Progenitor cell of endocrine pancreas (in vitro differentiated cells): Measurements from ENCODE around the gene EYA4. TPM values are rescaled to one million over a fixed set of nuclear protein-coding genes. Genes with fewer than 3 reads are reported as not detected.

Source experiments
- DNase-seq: peaks from one replicate; pipeline ENCODE4 v3.0.0; 2021; ENCODE audit warnings: low spot score; ENCODE audit not compliant: unreplicated experiment
- H3K27ac Mint-ChIP-seq: 2 replicates; pipeline ENCODE4 v1.8.0; 2021; ENCODE audit warnings: mild to moderate bottlenecking, moderate library complexity, mixed read lengths
- H3K27me3 Mint-ChIP-seq: 2 replicates; pipeline ENCODE4 v1.8.0; 2021; ENCODE audit warnings: mixed read lengths
- H3K36me3 Mint-ChIP-seq: 2 replicates; pipeline ENCODE4 v1.8.0; 2022; ENCODE audit warnings: mixed read lengths; ENCODE audit not compliant: insufficient read depth
- H3K4me1 Mint-ChIP-seq: 2 replicates; pipeline ENCODE4 v1.8.0; 2021; ENCODE audit warnings: low read depth, mixed read lengths
- H3K4me3 Mint-ChIP-seq: 2 replicates; pipeline ENCODE4 v1.8.0; 2021; ENCODE audit warnings: low read depth, mild to moderate bottlenecking, moderate library complexity, mixed read lengths
- H3K9me3 Mint-ChIP-seq: 2 replicates; pipeline ENCODE4 v1.8.0; 2021; ENCODE audit warnings: low read depth, mixed read lengths
- total RNA-seq: library from RNA; stranded (reverse); gene quantifications from 2 replicates; pipeline ENCODE4 v1.2.1, GENCODE V29; 2021
- TF ChIP-seq, protein P1 (sequence below): fragments of 200-600 bp; sonication (generic); IDR thresholded peaks from one replicate; pipeline ENCODE4 v1.5.0; 2021; ENCODE audit warnings: antibody characterized with exemption, mild to moderate bottlenecking; ENCODE audit not compliant: unreplicated experiment

The EYA4 gene
- total RNA-seq, 1 donor from 2014 or later = 0.41 TPM

DNA sequence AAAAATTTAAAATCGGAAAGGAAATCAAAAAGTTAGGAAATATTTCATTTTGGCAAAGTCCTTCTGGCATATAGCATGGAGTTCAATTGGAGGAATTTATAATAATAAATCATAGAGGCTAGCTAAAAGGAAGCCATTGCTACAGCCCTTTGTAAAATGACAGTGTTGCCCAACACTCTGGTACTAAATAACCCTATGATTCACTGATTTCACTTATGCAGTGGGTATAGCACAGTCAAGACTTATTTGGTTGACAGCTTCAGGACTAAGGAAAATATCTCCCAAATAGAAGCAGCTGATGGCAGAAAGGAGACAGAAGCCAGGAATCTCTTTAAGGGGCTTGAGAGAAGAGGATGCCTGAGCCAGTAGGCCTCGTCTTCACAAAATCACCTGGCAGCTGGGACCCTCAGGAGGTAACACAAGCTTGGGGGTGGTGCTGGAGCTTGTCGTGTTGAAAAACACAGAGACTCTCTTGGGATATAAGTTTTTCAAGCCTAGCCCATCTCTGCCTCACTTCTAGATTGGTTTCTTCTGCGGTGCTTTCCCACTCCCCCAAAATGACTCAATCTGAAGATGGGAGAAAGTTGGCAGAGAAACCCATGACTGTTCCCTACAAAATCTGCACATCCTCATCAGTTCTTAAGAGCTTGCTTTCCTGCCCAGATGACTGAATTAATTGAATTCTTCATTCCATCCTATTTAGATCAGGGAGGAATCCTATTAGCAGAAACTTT is 38.4 kb upstream of the EYA4 start:
- Mint-ChIP-seq H3K4me1 (no peaks in the 10 kb centered on the region), H3K9me3 (no peaks in the 10 kb centered on the region), H3K4me3 (no peak overlapping the region), H3K36me3 (no peaks in the 10 kb centered on the region), H3K27ac (no peak overlapping the region), H3K27me3 (peaks cover 5% of the 10 kb centered on the region)
- no peak for DNase-seq
- TF ChIP-seq, protein P1, sequence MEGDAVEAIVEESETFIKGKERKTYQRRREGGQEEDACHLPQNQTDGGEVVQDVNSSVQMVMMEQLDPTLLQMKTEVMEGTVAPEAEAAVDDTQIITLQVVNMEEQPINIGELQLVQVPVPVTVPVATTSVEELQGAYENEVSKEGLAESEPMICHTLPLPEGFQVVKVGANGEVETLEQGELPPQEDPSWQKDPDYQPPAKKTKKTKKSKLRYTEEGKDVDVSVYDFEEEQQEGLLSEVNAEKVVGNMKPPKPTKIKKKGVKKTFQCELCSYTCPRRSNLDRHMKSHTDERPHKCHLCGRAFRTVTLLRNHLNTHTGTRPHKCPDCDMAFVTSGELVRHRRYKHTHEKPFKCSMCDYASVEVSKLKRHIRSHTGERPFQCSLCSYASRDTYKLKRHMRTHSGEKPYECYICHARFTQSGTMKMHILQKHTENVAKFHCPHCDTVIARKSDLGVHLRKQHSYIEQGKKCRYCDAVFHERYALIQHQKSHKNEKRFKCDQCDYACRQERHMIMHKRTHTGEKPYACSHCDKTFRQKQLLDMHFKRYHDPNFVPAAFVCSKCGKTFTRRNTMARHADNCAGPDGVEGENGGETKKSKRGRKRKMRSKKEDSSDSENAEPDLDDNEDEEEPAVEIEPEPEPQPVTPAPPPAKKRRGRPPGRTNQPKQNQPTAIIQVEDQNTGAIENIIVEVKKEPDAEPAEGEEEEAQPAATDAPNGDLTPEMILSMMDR = no peak

DNA sequence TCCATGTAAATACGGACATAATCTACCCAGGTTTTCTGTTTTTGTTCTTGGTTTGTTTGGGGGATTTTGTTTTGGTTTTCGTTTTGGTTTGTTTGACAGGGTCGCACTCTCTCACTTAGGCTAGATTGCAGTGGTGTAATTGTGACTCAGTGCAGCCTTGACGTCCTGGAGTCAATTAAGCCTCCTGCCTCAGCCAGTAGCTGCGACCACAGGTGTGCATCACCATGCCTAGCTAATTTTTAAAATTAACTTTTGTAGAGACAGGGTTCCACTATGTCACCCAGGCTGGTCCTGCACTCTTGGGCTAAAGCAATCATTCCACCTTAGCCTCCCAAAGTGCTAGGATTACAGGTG is 37.8 kb upstream of the EYA4 start:
- no peak overlapping the region for H3K27ac Mint-ChIP-seq
- no peak for DNase-seq
- H3K4me3 Mint-ChIP-seq = no peak overlapping the region
- no peaks in the 10 kb centered on the region for H3K36me3 Mint-ChIP-seq
- TF ChIP-seq, protein P1 = no peak
- no peaks in the 10 kb centered on the region for H3K9me3 Mint-ChIP-seq
- no peaks in the 10 kb centered on the region for H3K4me1 Mint-ChIP-seq
- peaks cover 5% of the 10 kb centered on the region for H3K27me3 Mint-ChIP-seq

- H3K9me3 Mint-ChIP-seq = no peaks in the 10 kb centered on the region
- H3K4me1 Mint-ChIP-seq = no peaks in the 10 kb centered on the region
- H3K27me3 Mint-ChIP-seq = peaks cover under 1% of the 10 kb centered on the region
Observed at GRCh38 chr6:133205304-133205703, 35.9 kb upstream of the EYA4 start.

GRCh38 chr6:133206942-133207341 is 34.2 kb upstream of the EYA4 start:
- TF ChIP-seq, protein P1 = no peak
- no peaks in the 10 kb centered on the region for H3K36me3 Mint-ChIP-seq
- H3K9me3 Mint-ChIP-seq = no peaks in the 10 kb centered on the region
- H3K4me1 Mint-ChIP-seq = no peaks in the 10 kb centered on the region
- DNase-seq = no peak
- no peak overlapping the region for H3K27ac Mint-ChIP-seq
- no peak overlapping the region for H3K4me3 Mint-ChIP-seq
- no peaks in the 10 kb centered on the region for H3K27me3 Mint-ChIP-seq

More at GRCh38 chr6:133205304-133205703, 35.9 kb upstream of the EYA4 start:
- Mint-ChIP-seq H3K36me3 (no peaks in the 10 kb centered on the region), H3K27ac (no peak overlapping the region), H3K4me3 (no peak overlapping the region)
- TF ChIP-seq, protein P1 = no peak
- no peak for DNase-seq

DNA sequence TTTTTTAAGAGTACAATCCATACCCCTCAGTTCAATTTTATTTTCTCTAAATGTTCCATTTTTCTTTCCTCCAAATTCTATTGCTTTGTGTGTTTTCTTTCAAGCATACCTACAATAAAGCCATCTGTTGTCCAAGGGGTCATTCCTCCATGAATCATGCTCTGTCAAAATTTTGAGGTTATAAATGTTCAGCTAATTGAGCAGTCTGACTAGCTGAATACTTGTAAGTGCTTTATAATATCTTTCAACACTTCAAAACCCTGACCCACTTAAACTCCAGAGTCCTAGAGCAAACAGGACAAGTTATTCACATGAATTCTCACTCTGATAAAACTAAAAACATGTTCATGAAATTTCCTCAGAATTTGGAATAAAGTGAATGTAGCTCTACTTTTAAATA is 33.4 kb upstream of the EYA4 start:
- no peaks in the 10 kb centered on the region for H3K27me3 Mint-ChIP-seq
- no peaks in the 10 kb centered on the region for H3K9me3 Mint-ChIP-seq
- no peak for DNase-seq
- no peaks in the 10 kb centered on the region for H3K36me3 Mint-ChIP-seq
- H3K27ac Mint-ChIP-seq = no peak overlapping the region
- TF ChIP-seq, protein P1 = no peak
- H3K4me3 Mint-ChIP-seq = no peak overlapping the region
- H3K4me1 Mint-ChIP-seq = no peaks in the 10 kb centered on the region
